Cardiac muscle cell (in vitro differentiated cells and primary cell): ENCODE results near the gene ZNF425. TPM values are rescaled to one million over a fixed set of nuclear protein-coding genes. Genes with fewer than 3 reads are reported as not detected.
"Not testable (repeated sequence)": the region's sequence is repeated elsewhere in the genome, so short reads cannot be mapped to it uniquely, and the experiment has no call there.

Experiments used
- DNase-seq, 2 donors: peaks; one replicate each; pipeline versions ENCODE4 v3.0.0 to v3.0.0-alpha.2; 2010 to 2017; ENCODE audit warnings: low read depth in 1 of 2, low spot score in 1 of 2
- H3K27ac ChIP-seq: fragments of 200-600 bp; sonication (generic); 2 replicates; pipeline ENCODE4 v1.5.1; 2016
- H3K27me3 ChIP-seq: fragments of 200-600 bp; sonication (generic); 2 replicates; pipeline ENCODE4 v1.6.0; 2016; ENCODE audit warnings: control low read depth
- H3K36me3 ChIP-seq: fragments of 200-600 bp; sonication (generic); 2 replicates; pipeline ENCODE4 v1.5.1; 2016; ENCODE audit warnings: control low read depth
- H3K4me1 ChIP-seq: fragments of 200-600 bp; sonication (generic); 2 replicates; pipeline ENCODE4 v1.8.1; 2017; ENCODE audit warnings: low read depth, mild to moderate bottlenecking, mixed run types
- H3K4me3 ChIP-seq: fragments of 200-600 bp; sonication (generic); 2 replicates; pipeline ENCODE4 v1.5.1; 2016; ENCODE audit warnings: mild to moderate bottlenecking
- H3K9me3 ChIP-seq: fragments of 200-600 bp; sonication (generic); 2 replicates; pipeline ENCODE4 v1.5.1; 2017; ENCODE audit warnings: low read depth, mild to moderate bottlenecking, control low read depth
- CTCF ChIP-seq: IDR thresholded peaks from 2 replicates; pipeline ENCODE4 v1.5.1; 2012; ENCODE audit warnings: low read depth, mild to moderate bottlenecking, low read length
- polyA plus RNA-seq: library from polyadenylated mRNA; unstranded; fragments of >200 nt; fragmentation: Nextera tagmentation; extraction: Ambion mirVana; gene quantifications from 2 replicates; pipeline ENCODE4 v1.2.1, GENCODE V29; 2016
- total RNA-seq: library from RNA; depleted of rRNA; stranded (reverse); fragments of >200 nt; gene quantifications from 2 replicates; pipeline ENCODE4 v1.2.3, GENCODE V29; 2016

ZNF425 gene
- total and polyA plus RNA-seq, 2 experiments from 2014 or later: 6.8 to 11.3 TPM

- Histone ChIP-seq H3K36me3 (peaks cover 6% of the 10 kb centered on the region), H3K27me3 (no peaks in the 10 kb centered on the region), H3K27ac (no peak overlapping the region), H3K4me1 (no peaks in the 10 kb centered on the region), H3K4me3 (no peak overlapping the region), H3K9me3 (no peaks in the 10 kb centered on the region)
- DNase-seq: no peak
- no peak for TF ChIP-seq CTCF
Measured at GRCh38 chr7:149071182-149071635, 54.9 kb downstream of the ZNF425 start.

DNA sequence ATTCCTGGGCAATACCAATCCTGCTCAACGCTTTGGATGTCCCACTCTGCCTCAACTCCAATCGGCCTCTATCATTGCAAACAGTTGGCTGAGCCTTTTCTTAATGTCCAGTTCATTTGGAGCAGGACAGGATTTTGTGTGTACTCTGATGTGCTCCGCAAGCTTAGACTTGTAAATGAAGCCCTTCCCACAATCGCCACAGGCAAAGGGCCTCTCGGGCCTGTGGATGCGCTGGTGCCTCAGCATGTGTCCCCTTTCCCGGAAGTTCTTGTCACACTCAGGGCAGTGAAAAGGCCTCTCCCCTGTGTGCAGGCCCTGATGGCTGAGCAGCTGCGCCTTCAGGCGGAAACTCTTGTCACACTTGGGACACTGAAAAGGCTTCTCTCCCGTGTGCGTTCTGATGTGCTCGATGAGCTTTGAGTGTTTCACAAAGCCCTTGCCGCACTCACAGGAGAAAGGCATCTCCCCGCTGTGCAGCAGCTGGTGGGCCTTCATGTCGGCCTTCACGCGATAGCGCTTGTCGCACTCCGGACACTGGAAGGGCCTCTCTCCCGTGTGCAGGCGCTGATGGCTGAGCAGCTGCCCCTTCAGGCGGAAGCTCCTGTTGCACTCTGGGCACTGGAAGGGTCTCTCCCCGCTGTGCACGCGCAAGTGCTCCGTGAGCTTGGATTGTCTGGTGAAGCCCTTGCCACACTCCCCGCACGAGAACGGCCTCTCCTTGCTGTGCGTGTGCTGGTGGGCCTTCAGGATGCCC lies 55.6 kb downstream of the ZNF425 start:
- no peaks in the 10 kb centered on the region for H3K9me3 ChIP-seq
- H3K27ac ChIP-seq: no peak overlapping the region
- H3K4me1 ChIP-seq: no peaks in the 10 kb centered on the region
- no peak overlapping the region for H3K4me3 ChIP-seq
- DNase-seq: no peak
- no peak for TF ChIP-seq CTCF
- no peaks in the 10 kb centered on the region for H3K27me3 ChIP-seq
- H3K36me3 ChIP-seq: peaks cover 6% of the 10 kb centered on the region

DNA sequence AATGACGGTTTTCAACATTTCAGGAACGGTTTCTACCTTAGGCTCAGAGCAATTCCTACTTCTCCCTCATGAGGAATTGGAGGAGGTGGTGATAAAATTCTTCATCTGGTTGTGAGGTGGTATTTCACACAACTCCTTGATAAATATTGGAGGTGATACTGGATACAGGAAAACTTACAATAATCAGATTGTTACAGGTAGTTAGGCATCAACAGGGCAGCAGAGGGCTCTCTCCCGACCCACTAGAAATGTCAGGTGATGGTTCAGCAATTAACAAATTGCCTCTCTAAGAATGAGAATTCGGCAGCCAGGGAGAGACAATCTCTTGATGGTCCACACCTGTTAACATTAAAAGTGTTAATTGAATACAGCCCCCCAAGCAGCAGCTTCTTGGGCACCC lies 58.3 kb downstream of the ZNF425 start:
- Histone ChIP-seq H3K36me3 (peaks cover 6% of the 10 kb centered on the region), H3K9me3 (no peaks in the 10 kb centered on the region), H3K27me3 (no peaks in the 10 kb centered on the region), H3K4me3 (no peak overlapping the region), H3K4me1 (no peaks in the 10 kb centered on the region), H3K27ac (no peak overlapping the region)
- no peak for TF ChIP-seq CTCF
- no peak for DNase-seq

DNA sequence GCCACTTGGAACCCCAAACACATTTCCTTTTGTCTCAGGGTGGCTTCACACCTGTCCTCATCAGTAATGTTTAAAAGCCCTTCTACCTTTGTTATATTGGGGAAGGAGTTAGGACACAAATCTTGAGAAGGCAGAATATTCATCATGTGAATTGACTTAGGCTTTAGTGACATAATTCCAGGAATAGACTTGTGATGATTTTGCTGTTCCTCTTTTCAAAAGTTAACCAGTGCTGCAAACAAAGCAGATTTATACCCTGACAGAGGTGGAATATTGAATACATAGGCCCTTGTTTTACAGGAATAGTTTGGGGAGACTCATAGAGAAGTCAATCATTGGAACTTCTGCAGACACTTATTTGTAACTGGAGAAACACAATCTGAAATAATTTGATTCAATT lies 62.6 kb downstream of the ZNF425 start:
- no peak for DNase-seq
- Histone ChIP-seq H3K4me3 (no peak overlapping the region), H3K9me3 (no peaks in the 10 kb centered on the region), H3K27me3 (no peaks in the 10 kb centered on the region), H3K27ac (no peak overlapping the region), H3K4me1 (no peaks in the 10 kb centered on the region), H3K36me3 (peaks cover 3% of the 10 kb centered on the region)
- TF ChIP-seq CTCF: no peak

DNA sequence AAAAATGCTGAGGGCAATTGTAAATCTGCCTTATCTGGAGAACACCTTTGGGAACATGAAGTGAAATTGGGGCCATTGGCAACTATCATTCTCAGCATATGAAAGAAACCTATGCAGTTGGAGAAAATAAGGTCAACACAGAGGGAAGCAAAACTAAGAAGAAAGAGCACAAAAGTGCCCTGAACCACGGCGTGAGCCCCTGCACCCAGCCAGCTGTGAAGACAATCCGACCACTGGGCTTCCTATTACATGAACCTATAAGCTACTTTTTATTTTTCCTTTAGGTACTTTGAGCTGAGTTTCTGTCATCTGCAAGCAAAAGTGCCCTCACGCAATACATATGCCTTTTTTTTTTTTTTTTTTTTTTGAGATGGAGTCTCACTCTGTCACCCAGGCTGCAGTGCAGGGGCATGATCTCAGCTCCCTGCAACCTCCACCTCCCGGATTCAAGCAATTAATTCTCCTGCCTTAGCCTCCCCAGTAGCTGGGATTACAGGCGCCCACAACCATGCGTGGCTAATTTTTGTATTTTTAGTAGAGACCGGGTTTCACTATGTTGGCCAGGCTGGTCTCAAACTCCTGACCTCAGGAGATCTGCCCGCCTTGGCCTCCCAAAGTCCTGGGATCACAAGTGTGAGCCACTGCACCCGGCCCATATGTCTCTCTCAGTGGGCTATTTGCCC lies 63.8 kb downstream of the ZNF425 start:
- H3K4me1 ChIP-seq, H3K27me3 ChIP-seq, H3K36me3 ChIP-seq, H3K27ac ChIP-seq, H3K9me3 ChIP-seq, DNase-seq, H3K4me3 ChIP-seq: not testable (repeated sequence)

DNA sequence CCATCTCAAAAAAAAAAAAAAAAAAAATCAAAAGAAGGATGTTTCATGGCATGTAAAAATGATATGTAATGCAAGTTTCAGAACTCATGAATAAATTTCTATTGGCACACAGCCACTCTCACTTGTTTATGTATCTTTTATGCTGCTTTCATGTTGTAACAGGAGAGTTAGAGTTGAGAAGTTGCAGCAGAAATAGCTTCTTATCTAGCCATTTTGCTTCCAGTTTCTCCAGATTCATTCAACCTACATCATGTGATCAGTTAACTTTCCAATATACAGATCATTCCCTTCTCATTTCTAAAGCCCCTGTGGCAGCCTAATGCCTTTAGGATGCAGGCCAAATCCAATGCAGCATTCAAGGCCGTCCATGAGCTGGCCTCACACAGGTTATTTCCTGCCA lies 66.0 kb downstream of the ZNF425 start:
- Histone ChIP-seq H3K9me3 (no peaks in the 10 kb centered on the region), H3K4me1 (no peaks in the 10 kb centered on the region), H3K4me3 (no peak overlapping the region), H3K36me3 (no peaks in the 10 kb centered on the region), H3K27me3 (no peaks in the 10 kb centered on the region), H3K27ac (no peak overlapping the region)
- TF ChIP-seq CTCF: no peak
- peak in 1 of 2 donors; percentile 9 for DNase-seq
